Loucy (cell line): Measurements from ENCODE around the gene PEMT.

Source experiments
- EZH2phosphoT487 ChIP-seq: fragments of 200-600 bp; IDR thresholded peaks from 2 replicates; pipeline ENCODE4 v1.6.1; 2018; ENCODE audit warnings: antibody characterized with exemption, mild to moderate bottlenecking, moderate library complexity, borderline replicate concordance
- TF ChIP-seq, protein P1 (sequence below): fragments of 200-600 bp; sonication (generic); conservative IDR thresholded peaks from 2 replicates; pipeline ENCODE4 v1.5.1; 2014; ENCODE audit warnings: mild to moderate bottlenecking, antibody characterized with exemption, low read length

DNA sequence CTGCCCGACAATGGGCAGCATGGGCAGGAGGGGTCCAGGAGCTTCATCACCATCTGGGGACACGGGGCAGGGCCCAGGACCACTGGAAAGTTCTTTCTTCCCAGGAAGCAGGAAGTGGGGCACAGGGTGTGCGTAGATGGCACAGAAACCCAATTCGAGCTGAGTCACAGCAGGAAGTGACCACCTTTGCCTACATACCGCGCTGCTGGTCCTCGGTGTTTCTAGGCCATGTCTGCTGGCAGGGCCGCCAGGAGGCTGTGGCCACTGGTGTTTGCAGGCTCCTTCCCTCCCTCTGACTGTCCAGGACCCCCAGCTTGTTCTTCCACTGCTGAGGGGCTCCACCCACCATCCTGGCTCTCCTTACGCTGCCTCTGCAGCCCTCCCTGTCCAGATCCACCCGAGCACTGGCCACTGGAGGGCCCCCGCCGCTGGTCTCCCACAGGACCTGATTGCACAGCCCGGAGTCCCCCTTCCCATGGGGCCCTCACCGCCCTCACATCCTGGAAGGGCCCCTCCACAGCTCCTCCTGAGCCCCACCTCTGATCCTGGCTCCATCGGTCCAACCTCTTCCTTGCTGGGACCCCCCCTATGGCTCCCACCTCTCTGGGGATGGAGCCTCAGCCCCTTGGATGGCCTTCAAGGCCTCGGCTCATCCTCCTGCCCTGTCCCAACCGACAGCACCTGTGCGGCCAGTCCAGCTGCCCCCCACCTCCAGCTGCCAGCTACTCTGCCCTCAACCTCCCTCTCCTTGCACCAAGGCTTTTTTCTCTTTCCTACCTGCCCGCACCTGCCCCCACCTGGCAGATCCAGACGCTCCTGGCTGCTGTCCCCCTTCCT is 80.8 kb downstream of the PEMT start:
- TF ChIP-seq, protein P1, sequence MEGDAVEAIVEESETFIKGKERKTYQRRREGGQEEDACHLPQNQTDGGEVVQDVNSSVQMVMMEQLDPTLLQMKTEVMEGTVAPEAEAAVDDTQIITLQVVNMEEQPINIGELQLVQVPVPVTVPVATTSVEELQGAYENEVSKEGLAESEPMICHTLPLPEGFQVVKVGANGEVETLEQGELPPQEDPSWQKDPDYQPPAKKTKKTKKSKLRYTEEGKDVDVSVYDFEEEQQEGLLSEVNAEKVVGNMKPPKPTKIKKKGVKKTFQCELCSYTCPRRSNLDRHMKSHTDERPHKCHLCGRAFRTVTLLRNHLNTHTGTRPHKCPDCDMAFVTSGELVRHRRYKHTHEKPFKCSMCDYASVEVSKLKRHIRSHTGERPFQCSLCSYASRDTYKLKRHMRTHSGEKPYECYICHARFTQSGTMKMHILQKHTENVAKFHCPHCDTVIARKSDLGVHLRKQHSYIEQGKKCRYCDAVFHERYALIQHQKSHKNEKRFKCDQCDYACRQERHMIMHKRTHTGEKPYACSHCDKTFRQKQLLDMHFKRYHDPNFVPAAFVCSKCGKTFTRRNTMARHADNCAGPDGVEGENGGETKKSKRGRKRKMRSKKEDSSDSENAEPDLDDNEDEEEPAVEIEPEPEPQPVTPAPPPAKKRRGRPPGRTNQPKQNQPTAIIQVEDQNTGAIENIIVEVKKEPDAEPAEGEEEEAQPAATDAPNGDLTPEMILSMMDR = no peak
- TF ChIP-seq EZH2phosphoT487 = no peak
